IPS DF 19.7 (cell line): ENCODE results near the gene C14orf119.

Experiments used
- DNase-seq: peaks from one replicate; pipeline ENCODE4 v3.0.0-alpha.2; 2013; ENCODE audit warnings: low read depth, low spot score

C14orf119 gene

GRCh38 chr14:23125933-23126524, 30.7 kb downstream of the C14orf119 start:
- DNase-seq, result no peak

GRCh38 chr14:23126548-23127278, 31.4 kb downstream of the C14orf119 start:
- no peak for DNase-seq

- DNase-seq, result no peak
These were observed 32.6 kb downstream of the C14orf119 start for GRCh38 chr14:23127861-23128260.

GRCh38 chr14:23128969-23129758, 33.9 kb downstream of the C14orf119 start:
- no peak for DNase-seq

- DNase-seq, result no peak
These were observed 34.5 kb downstream of the C14orf119 start for GRCh38 chr14:23129759-23130316.

GRCh38 chr14:23130871-23131270, 35.6 kb downstream of the C14orf119 start:
- DNase-seq, result no peak

- DNase-seq, result no peak
These were observed 36.2 kb downstream of the C14orf119 start for GRCh38 chr14:23131482-23131881.

GRCh38 chr14:23132970-23133369, 37.7 kb downstream of the C14orf119 start:
- no peak for DNase-seq

- DNase-seq, result no peak
These were observed 41.3 kb downstream of the C14orf119 start for GRCh38 chr14:23136566-23137133.

- DNase-seq, result no peak
These were observed 42.0 kb downstream of the C14orf119 start for GRCh38 chr14:23137192-23137812.

GRCh38 chr14:23137813-23138535, 42.7 kb downstream of the C14orf119 start:
- no peak for DNase-seq

GRCh38 chr14:23139874-23140273, 44.6 kb downstream of the C14orf119 start:
- no peak for DNase-seq

GRCh38 chr14:23140371-23140770, 45.1 kb downstream of the C14orf119 start:
- DNase-seq, result no peak

- no peak for DNase-seq
These were observed 46.6 kb downstream of the C14orf119 start for GRCh38 chr14:23141706-23142444.

- no peak for DNase-seq
These were observed 47.5 kb downstream of the C14orf119 start for GRCh38 chr14:23142826-23143225.

- no peak for DNase-seq
These were observed 48.6 kb downstream of the C14orf119 start for GRCh38 chr14:23143911-23144310.

GRCh38 chr14:23145794-23146350, 50.6 kb downstream of the C14orf119 start:
- DNase-seq, result no peak

- DNase-seq, result no peak
These were observed 51.1 kb downstream of the C14orf119 start for GRCh38 chr14:23146351-23146910.

GRCh38 chr14:23146980-23147379, 51.7 kb downstream of the C14orf119 start:
- no peak for DNase-seq
